H1 (cell line): ENCODE data around the gene PRDX2. TPM values are rescaled to one million over a fixed set of nuclear protein-coding genes. Genes with fewer than 3 reads are reported as not detected.

Source experiments
- YY1 ChIP-seq: IDR thresholded peaks from 2 replicates; pipeline ENCODE4 v1.6.1; 2011; ENCODE audit warnings: low read depth, mild to moderate bottlenecking, low read length
- polyA plus RNA-seq, 7 experiments: library from polyadenylated mRNA; depleted of rRNA in 3 of 7; stranded (reverse) in 5 of 7; unstranded in 2 of 7; fragments of >200 nt in 5 of 7; fragments of 200-250 nt in 2 of 7; gene quantifications; 1 replicate in 5 of 7; 2 replicates in 1 of 7; 4 replicates in 1 of 7; pipeline versions ENCODE4 v1.2.1 to v1.2.3, GENCODE V29; 2011 to 2013; ENCODE audit warnings: missing spikeins in 2 of 7, mixed read lengths in 2 of 7
- total RNA-seq: library from RNA; stranded (reverse); fragmentation: NEBNext Ultra II Directional; extraction: Animal tissue kit (Norgen Biotek cat#: 25700); gene quantifications from 2 replicates; pipeline ENCODE4 v1.2.1, GENCODE V29; 2021
- TF ChIP-seq, protein P1 (sequence below): IDR thresholded peaks from 2 replicates; pipeline ENCODE4 v1.6.1; 2012; ENCODE audit warnings: inconsistent platforms

The PRDX2 gene
- total and polyA plus RNA-seq, 2 of the 8 experiments (the other 6 are each of a cell fraction or from before 2014, with no cell fraction given) = 380 to 748 TPM

DNA sequence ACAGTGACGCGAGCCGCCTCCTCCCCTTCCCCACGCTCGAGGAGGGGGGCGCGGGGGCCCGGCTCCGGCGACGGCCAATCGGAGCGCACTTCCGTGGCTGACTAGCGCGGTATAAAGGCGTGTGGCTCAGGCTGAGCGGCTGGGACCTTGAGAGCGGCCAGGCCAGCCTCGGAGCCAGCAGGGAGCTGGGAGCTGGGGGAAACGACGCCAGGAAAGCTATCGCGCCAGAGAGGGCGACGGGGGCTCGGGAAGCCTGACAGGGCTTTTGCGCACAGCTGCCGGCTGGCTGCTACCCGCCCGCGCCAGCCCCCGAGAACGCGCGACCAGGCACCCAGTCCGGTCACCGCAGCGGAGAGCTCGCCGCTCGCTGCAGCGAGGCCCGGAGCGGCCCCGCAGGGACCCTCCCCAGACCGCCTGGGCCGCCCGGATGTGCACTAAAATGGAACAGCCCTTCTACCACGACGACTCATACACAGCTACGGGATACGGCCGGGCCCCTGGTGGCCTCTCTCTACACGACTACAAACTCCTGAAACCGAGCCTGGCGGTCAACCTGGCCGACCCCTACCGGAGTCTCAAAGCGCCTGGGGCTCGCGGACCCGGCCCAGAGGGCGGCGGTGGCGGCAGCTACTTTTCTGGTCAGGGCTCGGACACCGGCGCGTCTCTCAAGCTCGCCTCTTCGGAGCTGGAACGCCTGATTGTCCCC is 10.1 kb downstream of the PRDX2 start, which contains the start of gene JUNB (continued):
- no peak for TF ChIP-seq YY1
- TF ChIP-seq, protein P1, sequence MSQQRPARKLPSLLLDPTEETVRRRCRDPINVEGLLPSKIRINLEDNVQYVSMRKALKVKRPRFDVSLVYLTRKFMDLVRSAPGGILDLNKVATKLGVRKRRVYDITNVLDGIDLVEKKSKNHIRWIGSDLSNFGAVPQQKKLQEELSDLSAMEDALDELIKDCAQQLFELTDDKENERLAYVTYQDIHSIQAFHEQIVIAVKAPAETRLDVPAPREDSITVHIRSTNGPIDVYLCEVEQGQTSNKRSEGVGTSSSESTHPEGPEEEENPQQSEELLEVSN = peak; percentile 38
